ENCODE results near the gene GPSM1.

GPSM1 gene

GRCh38 chr9:136327304-136327974, at the start of gene GPSM1:
GPSM1 (plus strand) TSS chr9:136327539; CDS start chr9:136327696, 157 bp downstream.
- DNase-seq, result peak; percentile 56

GRCh38 chr9:136277746-136278145, 49.6 kb upstream of the GPSM1 start:
- no peak for DNase-seq

- DNase-seq, result no peak
These were observed 49.1 kb upstream of the GPSM1 start for GRCh38 chr9:136278221-136278620.

- no peak for DNase-seq
These were observed 48.4 kb upstream of the GPSM1 start for GRCh38 chr9:136278894-136279293.

GRCh38 chr9:136279471-136279870, 47.9 kb upstream of the GPSM1 start:
- DNase-seq, result no peak

- DNase-seq, result no peak
These were observed 46.6 kb upstream of the GPSM1 start for GRCh38 chr9:136280535-136281315.

- no peak for DNase-seq
These were observed 45.7 kb upstream of the GPSM1 start for GRCh38 chr9:136281421-136282271.

- no peak for DNase-seq
These were observed 45.0 kb upstream of the GPSM1 start for GRCh38 chr9:136282272-136282861.

- DNase-seq, result peak; percentile 78
These were observed 43.8 kb upstream of the GPSM1 start for GRCh38 chr9:136283291-136284235.

GRCh38 chr9:136284311-136284710, 43.0 kb upstream of the GPSM1 start:
- DNase-seq, result no peak

- DNase-seq, result no peak
These were observed 42.4 kb upstream of the GPSM1 start for GRCh38 chr9:136284951-136285350.

GRCh38 chr9:136285501-136286358, 41.6 kb upstream of the GPSM1 start:
- no peak for DNase-seq

- DNase-seq, result no peak
These were observed 40.9 kb upstream of the GPSM1 start for GRCh38 chr9:136286359-136286986.

GRCh38 chr9:136286987-136287379, 40.4 kb upstream of the GPSM1 start:
- no peak for DNase-seq

- no peak for DNase-seq
These were observed 39.2 kb upstream of the GPSM1 start for GRCh38 chr9:136287960-136288753.

- no peak for DNase-seq
These were observed 37.5 kb upstream of the GPSM1 start for GRCh38 chr9:136289651-136290507.

GRCh38 chr9:136290508-136291000, 36.8 kb upstream of the GPSM1 start:
- no peak for DNase-seq

GRCh38 chr9:136291306-136292025, 35.9 kb upstream of the GPSM1 start:
- DNase-seq, result no peak

All from NCI-H345 (cell line).